ENCODE data around the gene UBASH3B.
"Not testable (repeated sequence)": the region's sequence is repeated elsewhere in the genome, so short reads cannot be mapped to it uniquely, and the experiment has no call there.

The UBASH3B gene

GRCh38 chr11:122707901-122708300 is 52.4 kb downstream of the UBASH3B start:
- DNase-seq (ENCODE audit: low read depth, low spot score) = no peak

- no peak for DNase-seq (ENCODE audit: low read depth, low spot score)
Measured at GRCh38 chr11:122709039-122709760, 53.7 kb downstream of the UBASH3B start.

GRCh38 chr11:122711362-122711761 is 55.8 kb downstream of the UBASH3B start:
- no peak for DNase-seq (ENCODE audit: low read depth, low spot score)

- DNase-seq (ENCODE audit: low read depth, low spot score) = no peak
Measured at GRCh38 chr11:122711831-122712381, 56.4 kb downstream of the UBASH3B start.

- no peak for DNase-seq (ENCODE audit: low read depth, low spot score)
Measured at GRCh38 chr11:122714004-122714403, 58.5 kb downstream of the UBASH3B start.

GRCh38 chr11:122714484-122714883 is 59.0 kb downstream of the UBASH3B start:
- no peak for DNase-seq (ENCODE audit: low read depth, low spot score)

- DNase-seq (ENCODE audit: low read depth, low spot score) = no peak
Measured at GRCh38 chr11:122715548-122716440, 60.3 kb downstream of the UBASH3B start.

GRCh38 chr11:122717264-122717867 is 61.8 kb downstream of the UBASH3B start:
- DNase-seq (ENCODE audit: low read depth, low spot score) = no peak

- no peak for DNase-seq (ENCODE audit: low read depth, low spot score)
Measured at GRCh38 chr11:122720107-122720881, 64.8 kb downstream of the UBASH3B start.

GRCh38 chr11:122721201-122721963 is 65.9 kb downstream of the UBASH3B start:
- no peak for DNase-seq (ENCODE audit: low read depth, low spot score)

GRCh38 chr11:122721964-122722266 is 66.4 kb downstream of the UBASH3B start:
- DNase-seq (ENCODE audit: low read depth, low spot score) = no peak

GRCh38 chr11:122723106-122723505 is 67.6 kb downstream of the UBASH3B start:
- DNase-seq (ENCODE audit: low read depth, low spot score) = no peak

GRCh38 chr11:122723576-122723975 is 68.1 kb downstream of the UBASH3B start:
- DNase-seq (ENCODE audit: low read depth, low spot score) = no peak

GRCh38 chr11:122724520-122724919 is 69.0 kb downstream of the UBASH3B start:
- no peak for DNase-seq (ENCODE audit: low read depth, low spot score)

- DNase-seq (ENCODE audit: low read depth, low spot score) = no peak
Measured at GRCh38 chr11:122726028-122726427, 70.5 kb downstream of the UBASH3B start.

- DNase-seq (ENCODE audit: low read depth, low spot score) = no peak
Measured at GRCh38 chr11:122727101-122727929, 71.8 kb downstream of the UBASH3B start.

GRCh38 chr11:122728561-122728960 is 73.0 kb downstream of the UBASH3B start:
- DNase-seq (ENCODE audit: low read depth, low spot score) = no peak

- DNase-seq (ENCODE audit: low read depth, low spot score) = no peak
Measured at GRCh38 chr11:122729139-122729538, 73.6 kb downstream of the UBASH3B start.

- not testable (repeated sequence) for DNase-seq (ENCODE audit: low read depth, low spot score)
Measured at GRCh38 chr11:122730694-122731093, 75.2 kb downstream of the UBASH3B start.

GRCh38 chr11:122731500-122731913 is 76.0 kb downstream of the UBASH3B start:
- no peak for DNase-seq (ENCODE audit: low read depth, low spot score)

Data from activated naive CD8-positive, alpha-beta T cell treated with anti-CD3 and anti-CD28 coated beads, Interleukin-2, amount 50 U/mL, for 16 hours (primary cell).